Neural progenitor cell (in vitro differentiated cells): Measurements from ENCODE around the gene DISC1. TPM values are rescaled to one million over a fixed set of nuclear protein-coding genes. Genes with fewer than 3 reads are reported as not detected.
A peak's percentile ranks its signal among the peaks of the same experiment; 100 is the strongest.

Experiments
- DNase-seq: peaks from one replicate; pipeline ENCODE4 v3.0.0-alpha.2; 2016; ENCODE audit warnings: low spot score
- H2AFZ ChIP-seq: fragments of 200-600 bp; sonication (generic); replicated peaks from 2 replicates; pipeline ENCODE4 v1.6.1; 2016; ENCODE audit warnings: antibody characterized with exemption
- H3F3A ChIP-seq: fragments of 200-600 bp; sonication (generic); 2 replicates; pipeline ENCODE4 v1.6.1; 2016; ENCODE audit warnings: antibody characterized with exemption, low read depth
- H3K27ac ChIP-seq: fragments of 200-600 bp; sonication (generic); 2 replicates; pipeline ENCODE4 v1.5.1; 2016; ENCODE audit warnings: mild to moderate bottlenecking
- H3K27me3 ChIP-seq: fragments of 200-600 bp; sonication (generic); 2 replicates; pipeline ENCODE4 v1.6.1; 2016; ENCODE audit warnings: mild to moderate bottlenecking, moderate library complexity
- H3K36me3 ChIP-seq: fragments of 200-600 bp; sonication (generic); 2 replicates; pipeline ENCODE4 v1.5.1; 2016
- H3K4me1 ChIP-seq: fragments of 200-600 bp; sonication (generic); 2 replicates; pipeline ENCODE4 v1.6.1; 2016; ENCODE audit warnings: mixed run types
- H3K4me2 ChIP-seq: fragments of 200-600 bp; sonication (generic); 2 replicates; pipeline ENCODE4 v1.6.1; 2016
- H3K4me3 ChIP-seq: fragments of 200-600 bp; sonication (generic); 2 replicates; pipeline ENCODE4 v1.5.1; 2016
- H3K79me2 ChIP-seq: fragments of 200-600 bp; sonication (generic); 2 replicates; pipeline ENCODE4 v1.6.1; 2016; ENCODE audit warnings: low read depth
- H3K9ac ChIP-seq: fragments of 200-600 bp; sonication (generic); 2 replicates; pipeline ENCODE4 v1.6.1; 2016
- H3K9me3 ChIP-seq: fragments of 200-600 bp; sonication (generic); 2 replicates; pipeline ENCODE4 v1.5.1; 2016; ENCODE audit warnings: low read depth
- H4K20me1 ChIP-seq: fragments of 200-600 bp; sonication (generic); 2 replicates; pipeline ENCODE4 v1.6.1; 2016; ENCODE audit warnings: low read depth
- H3K27ac Mint-ChIP-seq: 3 replicates; pipeline ENCODE4 v1.8.0; 2021; ENCODE audit warnings: mixed read lengths
- H3K27me3 Mint-ChIP-seq: 2 replicates; pipeline ENCODE4 v1.8.0; 2022; ENCODE audit warnings: low read depth, mild to moderate bottlenecking, inconsistent platforms, moderate library complexity, mixed read lengths; ENCODE audit not compliant: insufficient read depth
- H3K36me3 Mint-ChIP-seq: 3 replicates; pipeline ENCODE4 v1.8.0; 2021; ENCODE audit warnings: mixed read lengths
- H3K4me1 Mint-ChIP-seq: 3 replicates; pipeline ENCODE4 v1.8.0; 2021; ENCODE audit warnings: mixed read lengths
- H3K4me3 Mint-ChIP-seq: 3 replicates; pipeline ENCODE4 v1.8.0; 2021; ENCODE audit warnings: mild to moderate bottlenecking, moderate library complexity, mixed read lengths
- H3K9me3 Mint-ChIP-seq: 3 replicates; pipeline ENCODE4 v1.8.0; 2020; ENCODE audit warnings: mixed read lengths
- EZH2 ChIP-seq: fragments of 200-600 bp; sonication (generic); IDR thresholded peaks from 2 replicates; pipeline ENCODE4 v1.6.1; 2017; ENCODE audit warnings: antibody characterized with exemption, mild to moderate bottlenecking, moderate library complexity
- EZH2phosphoT487 ChIP-seq: fragments of 200-600 bp; sonication (generic); IDR thresholded peaks from 2 replicates; pipeline ENCODE4 v1.6.1; 2017; ENCODE audit warnings: antibody characterized with exemption
- total RNA-seq: library from RNA; depleted of rRNA; stranded (reverse); fragments of >200 nt; gene quantifications from 2 replicates; pipeline ENCODE4 v1.2.3, GENCODE V29; 2015; ENCODE audit warnings: low replicate concordance
- TF ChIP-seq, protein P1 (sequence below): fragments of 200-600 bp; sonication (generic); IDR thresholded peaks from 2 replicates; pipeline ENCODE4 v1.5.1; 2017; ENCODE audit warnings: antibody characterized with exemption, mild to moderate bottlenecking

Gene DISC1
- total RNA-seq, 1 donor from 2014 or later: 1.8 TPM

DNA sequence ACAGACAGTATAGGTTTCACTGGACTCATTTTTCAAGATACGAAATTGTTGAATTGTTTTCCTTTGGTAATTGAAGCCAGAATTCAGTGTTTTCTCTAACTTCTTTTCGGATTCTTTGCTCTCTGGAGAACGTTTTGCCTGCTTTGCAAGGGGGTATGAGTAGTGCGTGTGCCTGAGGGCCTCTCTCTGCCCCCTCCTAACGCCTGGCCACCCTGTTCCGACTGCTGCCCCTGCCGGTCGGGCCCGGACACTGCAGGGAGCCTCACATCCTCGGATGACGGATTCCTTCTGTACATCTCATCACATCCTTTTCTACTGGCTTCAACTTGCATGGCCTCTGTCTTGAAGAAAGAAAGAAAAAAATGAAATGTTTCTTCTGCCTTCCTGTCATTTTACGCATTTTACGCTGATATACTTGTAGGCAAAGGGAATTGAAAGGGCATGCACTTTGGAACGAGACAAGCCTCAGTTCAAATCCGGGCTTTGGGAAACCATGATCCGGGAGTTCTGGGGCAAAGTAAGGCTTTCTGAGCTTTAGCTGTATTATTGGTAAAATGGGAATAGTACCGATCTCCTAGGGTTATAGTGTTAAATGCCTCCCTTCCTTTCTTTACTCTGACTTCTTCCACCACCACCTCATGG lies 65.1 kb downstream of the DISC1 start:
- Mint-ChIP-seq H3K27me3 (peaks cover 6% of the 10 kb centered on the region), H3K9me3 (peaks cover 12% of the 10 kb centered on the region)

DNA sequence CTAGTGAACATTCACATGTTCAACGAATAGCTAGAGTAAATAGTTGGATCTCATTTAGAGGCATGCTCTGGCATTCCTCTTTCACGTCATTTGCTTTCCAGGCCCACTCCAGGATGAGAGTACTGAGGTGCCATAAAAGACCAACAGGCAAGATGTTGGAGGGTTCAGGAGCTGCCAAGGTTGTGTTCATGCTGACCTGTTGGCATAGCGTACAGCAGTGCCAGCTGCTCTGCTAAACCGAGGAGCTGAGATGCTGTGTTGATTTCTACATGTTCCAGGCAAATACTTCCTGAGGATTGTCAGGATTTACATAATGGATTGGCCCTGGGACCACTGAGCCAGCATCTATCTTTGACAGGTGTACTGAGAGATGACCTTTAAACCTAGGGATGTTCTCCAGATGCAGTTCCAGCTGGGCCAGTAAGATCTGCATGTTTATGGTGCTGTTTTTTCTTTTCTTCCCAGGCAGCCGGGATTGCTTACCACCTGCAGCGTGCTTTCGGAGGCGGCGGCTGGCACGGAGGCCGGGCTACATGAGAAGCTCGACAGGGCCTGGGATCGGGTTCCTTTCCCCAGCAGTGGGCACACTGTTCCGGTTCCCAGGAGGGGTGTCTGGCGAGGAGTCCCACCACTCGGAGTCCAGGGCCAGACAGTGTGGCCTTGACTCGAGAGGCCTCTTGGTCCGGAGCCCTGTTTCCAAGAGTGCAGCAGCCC lies 66.9 kb downstream of the DISC1 start:
- H3K9ac ChIP-seq: no peak overlapping the region
- H2AFZ ChIP-seq: no peak overlapping the region
- Mint-ChIP-seq H3K36me3 (peaks cover 4% of the 10 kb centered on the region), H3K27ac (no peak overlapping the region), H3K27me3 (peaks cover 6% of the 10 kb centered on the region), H3K4me3 (no peak overlapping the region), H3K9me3 (peaks cover 4% of the 10 kb centered on the region), H3K4me1 (peaks cover 19% of the 10 kb centered on the region)
- no peaks in the 10 kb centered on the region for H3K9me3 ChIP-seq
- H3K4me2 ChIP-seq: no peak overlapping the region
- H3K36me3 ChIP-seq: no peaks in the 10 kb centered on the region
- H4K20me1 ChIP-seq: no peaks in the 10 kb centered on the region
- no peak for DNase-seq
- peaks cover 8% of the 10 kb centered on the region for H3K4me1 ChIP-seq
- no peak overlapping the region for H3K4me3 ChIP-seq
- no peaks in the 10 kb centered on the region for H3K79me2 ChIP-seq
- TF ChIP-seq, protein P1, sequence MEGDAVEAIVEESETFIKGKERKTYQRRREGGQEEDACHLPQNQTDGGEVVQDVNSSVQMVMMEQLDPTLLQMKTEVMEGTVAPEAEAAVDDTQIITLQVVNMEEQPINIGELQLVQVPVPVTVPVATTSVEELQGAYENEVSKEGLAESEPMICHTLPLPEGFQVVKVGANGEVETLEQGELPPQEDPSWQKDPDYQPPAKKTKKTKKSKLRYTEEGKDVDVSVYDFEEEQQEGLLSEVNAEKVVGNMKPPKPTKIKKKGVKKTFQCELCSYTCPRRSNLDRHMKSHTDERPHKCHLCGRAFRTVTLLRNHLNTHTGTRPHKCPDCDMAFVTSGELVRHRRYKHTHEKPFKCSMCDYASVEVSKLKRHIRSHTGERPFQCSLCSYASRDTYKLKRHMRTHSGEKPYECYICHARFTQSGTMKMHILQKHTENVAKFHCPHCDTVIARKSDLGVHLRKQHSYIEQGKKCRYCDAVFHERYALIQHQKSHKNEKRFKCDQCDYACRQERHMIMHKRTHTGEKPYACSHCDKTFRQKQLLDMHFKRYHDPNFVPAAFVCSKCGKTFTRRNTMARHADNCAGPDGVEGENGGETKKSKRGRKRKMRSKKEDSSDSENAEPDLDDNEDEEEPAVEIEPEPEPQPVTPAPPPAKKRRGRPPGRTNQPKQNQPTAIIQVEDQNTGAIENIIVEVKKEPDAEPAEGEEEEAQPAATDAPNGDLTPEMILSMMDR: no peak
- TF ChIP-seq EZH2phosphoT487: no peak
- no peak for TF ChIP-seq EZH2
- peaks cover 21% of the 10 kb centered on the region for H3F3A ChIP-seq
- H3K27me3 ChIP-seq: no peaks in the 10 kb centered on the region
- H3K27ac ChIP-seq: no peak overlapping the region

More for the DNA sequence above, 65.1 kb downstream of the DISC1 start:
- DNase-seq: peak; percentile 64
- H3K27ac Mint-ChIP-seq: no peak overlapping the region
- Histone ChIP-seq H3K4me1 (peaks cover 8% of the 10 kb centered on the region), H3K4me3 (no peak overlapping the region), H4K20me1 (no peaks in the 10 kb centered on the region), H3K4me2 (peak overlapping the region; percentile 32), H3K36me3 (no peaks in the 10 kb centered on the region), H3K27ac (no peak overlapping the region), H3K27me3 (no peaks in the 10 kb centered on the region), H3K79me2 (no peaks in the 10 kb centered on the region), H3F3A (peaks cover 21% of the 10 kb centered on the region), H2AFZ (no peak overlapping the region), H3K9me3 (no peaks in the 10 kb centered on the region), H3K9ac (no peak overlapping the region)
- H3K4me1 Mint-ChIP-seq: peaks cover 19% of the 10 kb centered on the region
- no peak overlapping the region for H3K4me3 Mint-ChIP-seq
- H3K36me3 Mint-ChIP-seq: peaks cover 9% of the 10 kb centered on the region
- TF ChIP-seq EZH2phosphoT487: no peak
- TF ChIP-seq, protein P1: peak; percentile 82

DNA sequence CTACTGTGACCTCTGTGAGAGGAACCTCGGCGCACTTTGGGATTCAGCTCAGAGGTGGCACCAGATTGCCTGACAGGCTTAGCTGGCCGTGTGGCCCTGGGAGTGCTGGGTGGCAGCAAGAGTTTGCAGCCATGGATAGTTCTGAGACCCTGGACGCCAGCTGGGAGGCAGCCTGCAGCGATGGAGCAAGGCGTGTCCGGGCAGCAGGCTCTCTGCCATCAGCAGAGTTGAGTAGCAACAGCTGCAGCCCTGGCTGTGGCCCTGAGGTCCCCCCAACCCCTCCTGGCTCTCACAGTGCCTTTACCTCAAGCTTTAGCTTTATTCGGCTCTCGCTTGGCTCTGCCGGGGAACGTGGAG lies 67.5 kb downstream of the DISC1 start:
- Histone ChIP-seq H3K27ac (no peak overlapping the region), H3K9ac (no peak overlapping the region)
- TF ChIP-seq EZH2phosphoT487: no peak
- no peak for TF ChIP-seq EZH2
- TF ChIP-seq, protein P1: no peak

More for the DNA sequence above, 67.5 kb downstream of the DISC1 start:
- Histone ChIP-seq H4K20me1 (no peaks in the 10 kb centered on the region), H2AFZ (no peak overlapping the region), H3K79me2 (no peaks in the 10 kb centered on the region), H3K4me2 (no peak overlapping the region), H3K4me3 (no peak overlapping the region), H3F3A (peaks cover 21% of the 10 kb centered on the region), H3K27me3 (no peaks in the 10 kb centered on the region), H3K9me3 (no peaks in the 10 kb centered on the region), H3K4me1 (peaks cover 8% of the 10 kb centered on the region), H3K36me3 (no peaks in the 10 kb centered on the region)
- no peak overlapping the region for H3K4me3 Mint-ChIP-seq
- H3K27ac Mint-ChIP-seq: no peak overlapping the region
- H3K27me3 Mint-ChIP-seq: peaks cover 6% of the 10 kb centered on the region
- DNase-seq: no peak
- H3K9me3 Mint-ChIP-seq: peaks cover 4% of the 10 kb centered on the region
- H3K4me1 Mint-ChIP-seq: peaks cover 19% of the 10 kb centered on the region
- H3K36me3 Mint-ChIP-seq: peaks cover 4% of the 10 kb centered on the region
